Effector memory CD8-positive, alpha-beta T cell (primary cell): ENCODE data around the gene PPFIA2.

ENCODE experiments used
- ATAC-seq: fragments of 150-1000 bp; cut with Tn5 transposase; replicated peaks from 2 replicates; pipeline ENCODE4 v1.10.0; 2021; ENCODE audit warnings: mild to moderate bottlenecking, moderate library complexity
- DNase-seq, 3 experiments: peaks; one replicate each; pipeline ENCODE4 v3.0.0; 2021
- H3K27ac Mint-ChIP-seq, 2 donors: one replicate each; pipeline ENCODE4 v1.8.0; 2022; ENCODE audit warnings: mild to moderate bottlenecking in 2 of 2, mixed read lengths in 2 of 2, moderate library complexity in 2 of 2
- H3K27me3 Mint-ChIP-seq, 2 donors: one replicate each; pipeline ENCODE4 v1.8.0; 2022; ENCODE audit warnings: mixed read lengths in 2 of 2
- H3K36me3 Mint-ChIP-seq: one replicate; pipeline ENCODE4 v1.8.0; 2022; ENCODE audit warnings: mild to moderate bottlenecking, moderate library complexity, mixed read lengths; ENCODE audit not compliant: insufficient read depth
- H3K4me1 Mint-ChIP-seq, 2 donors: one replicate each; pipeline ENCODE4 v1.8.0; 2022; ENCODE audit warnings: low read depth in 2 of 2, mixed read lengths in 2 of 2
- H3K4me3 Mint-ChIP-seq, 2 donors: one replicate each; pipeline ENCODE4 v1.8.0; 2022; ENCODE audit warnings: mild to moderate bottlenecking in 2 of 2, mixed read lengths in 2 of 2, moderate library complexity in 2 of 2
- H3K9me3 Mint-ChIP-seq, 2 donors: one replicate each; pipeline ENCODE4 v1.8.0; 2022; ENCODE audit warnings: mixed read lengths in 2 of 2

Gene PPFIA2

GRCh38 chr12:81439344-81439743 is 319.8 kb downstream of the PPFIA2 start:
- H3K9me3 Mint-ChIP-seq: peaks cover 0 to 4% of the 10 kb centered on the region in 2 donors
- no peaks in the 10 kb centered on the region for H3K27me3 Mint-ChIP-seq
- DNase-seq (no peak), ATAC-seq (no peak)
- no peaks in the 10 kb centered on the region for H3K36me3 Mint-ChIP-seq
- no peak overlapping the region for H3K4me3 Mint-ChIP-seq
- H3K4me1 Mint-ChIP-seq: no peaks in the 10 kb centered on the region
- no peak overlapping the region for H3K27ac Mint-ChIP-seq

DNA sequence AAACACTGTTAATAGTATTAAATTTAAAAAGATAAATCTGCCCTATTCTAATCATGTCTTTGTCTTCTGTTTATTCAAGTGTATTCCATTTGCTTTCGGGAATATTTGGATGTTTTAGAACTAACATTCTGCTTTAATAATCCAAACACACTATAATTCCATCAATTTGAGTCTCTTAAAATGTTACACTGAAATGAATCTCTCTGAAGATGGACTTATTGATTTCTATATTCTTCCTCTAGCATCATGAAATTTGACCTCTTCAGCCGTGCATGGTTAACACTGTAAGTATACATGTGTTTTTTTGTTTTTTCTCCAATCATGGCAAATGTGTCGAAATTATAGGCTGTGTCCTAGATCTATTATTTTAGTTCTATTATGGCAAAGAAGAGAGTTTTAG is 342.1 kb downstream of the PPFIA2 start:
- Mint-ChIP-seq H3K36me3 (no peaks in the 10 kb centered on the region), H3K4me3 (no peak overlapping the region), H3K9me3 (peaks cover 3 to 12% of the 10 kb centered on the region in 2 donors), H3K27me3 (no peaks in the 10 kb centered on the region), H3K27ac (no peak overlapping the region), H3K4me1 (no peaks in the 10 kb centered on the region)
- DNase-seq: no peak
- no peak for ATAC-seq

- Mint-ChIP-seq H3K27me3 (no peaks in the 10 kb centered on the region), H3K36me3 (no peaks in the 10 kb centered on the region), H3K4me3 (no peak overlapping the region), H3K27ac (no peak overlapping the region), H3K4me1 (no peaks in the 10 kb centered on the region), H3K9me3 (peaks cover 3 to 12% of the 10 kb centered on the region in 2 donors)
- ATAC-seq (no peak), DNase-seq (no peak)
Measured at GRCh38 chr12:81416571-81416970, 342.6 kb downstream of the PPFIA2 start.

DNA sequence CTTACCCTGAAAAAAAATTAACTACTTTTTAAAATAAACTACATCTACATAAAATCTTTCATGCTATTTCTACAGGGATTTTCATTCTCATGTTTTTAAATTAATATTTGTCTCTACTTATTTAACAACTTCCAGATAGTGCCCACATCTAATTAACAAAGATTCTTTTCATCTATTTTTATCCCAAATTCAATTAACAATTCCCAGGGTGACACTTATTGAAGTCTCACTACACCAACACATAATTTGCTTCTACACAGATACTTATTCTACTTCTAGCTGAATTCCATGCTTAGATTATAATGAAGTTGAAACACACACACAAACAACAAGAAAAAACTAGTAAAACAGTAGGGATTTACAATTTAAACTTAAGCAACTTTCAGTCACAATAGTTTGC is 344.7 kb downstream of the PPFIA2 start:
- Mint-ChIP-seq H3K27ac (no peak overlapping the region), H3K36me3 (no peaks in the 10 kb centered on the region), H3K27me3 (no peaks in the 10 kb centered on the region), H3K9me3 (no peaks in the 10 kb centered on the region), H3K4me1 (no peaks in the 10 kb centered on the region), H3K4me3 (no peak overlapping the region)
- DNase-seq (no peak), ATAC-seq (no peak)

DNA sequence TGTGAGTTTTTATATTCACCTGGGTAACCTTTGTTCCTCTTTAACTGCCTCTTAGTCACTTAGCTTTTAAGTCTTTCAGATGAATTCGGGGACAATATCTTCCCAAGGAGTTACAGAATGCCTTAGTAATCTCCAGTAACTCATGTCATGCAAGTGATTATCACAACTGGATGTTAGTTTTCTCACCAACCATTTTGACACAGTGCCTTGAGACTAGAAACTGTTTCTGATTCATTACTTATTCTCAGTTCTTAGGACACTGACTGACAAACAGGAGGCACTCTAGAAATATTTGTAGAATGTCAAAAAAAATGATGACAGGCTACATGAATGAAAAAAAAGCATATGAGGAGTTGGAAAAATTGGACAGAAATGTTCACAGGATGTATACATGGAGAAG is 346.2 kb downstream of the PPFIA2 start:
- Mint-ChIP-seq H3K4me1 (no peaks in the 10 kb centered on the region), H3K27ac (no peak overlapping the region), H3K9me3 (no peaks in the 10 kb centered on the region), H3K36me3 (no peaks in the 10 kb centered on the region), H3K27me3 (no peaks in the 10 kb centered on the region), H3K4me3 (no peak overlapping the region)
- no peak for DNase-seq
- ATAC-seq: no peak

DNA sequence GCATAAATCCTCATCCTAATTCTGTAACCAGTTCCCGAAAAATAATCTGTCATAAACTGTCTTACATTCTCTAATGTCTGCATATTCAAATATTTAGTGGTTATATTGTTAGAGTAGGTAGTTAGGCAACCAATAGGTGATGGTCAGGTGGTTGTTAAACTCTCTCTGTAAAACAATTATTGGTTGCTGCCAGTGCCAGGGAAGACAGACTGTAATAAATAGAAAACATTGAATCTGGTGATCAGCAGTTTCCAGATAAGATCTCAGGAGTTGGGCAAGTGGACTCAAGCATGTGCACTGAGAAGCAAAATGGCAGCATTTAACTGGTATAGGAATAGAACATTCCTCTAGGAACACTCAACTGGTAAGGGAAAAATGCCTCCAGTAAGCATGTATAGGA is 355.8 kb downstream of the PPFIA2 start:
- DNase-seq: no peak
- Mint-ChIP-seq H3K9me3 (peaks cover 6 to 10% of the 10 kb centered on the region in 2 donors), H3K27me3 (no peaks in the 10 kb centered on the region), H3K36me3 (no peaks in the 10 kb centered on the region), H3K4me1 (no peaks in the 10 kb centered on the region), H3K4me3 (no peak overlapping the region), H3K27ac (no peak overlapping the region)
- no peak for ATAC-seq

DNA sequence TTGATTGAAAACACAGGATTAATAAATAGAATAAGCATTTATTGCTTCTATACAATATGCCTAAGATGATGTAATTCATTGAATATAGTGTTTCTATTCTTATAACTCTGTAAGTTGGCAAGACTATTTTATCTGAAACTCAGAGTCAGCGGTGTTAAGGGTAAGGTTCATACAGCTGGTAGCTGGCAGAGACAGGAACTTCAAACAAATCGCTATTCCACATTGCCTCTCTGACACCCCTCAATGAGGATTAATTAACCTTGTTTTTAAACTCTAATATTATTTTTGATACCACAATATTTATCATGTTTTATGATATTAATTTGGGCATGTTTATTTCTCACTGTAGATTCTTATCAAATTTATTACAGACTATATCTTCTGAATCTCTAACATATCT is 357.9 kb downstream of the PPFIA2 start:
- H3K36me3 Mint-ChIP-seq: no peaks in the 10 kb centered on the region
- no peak for DNase-seq
- no peak overlapping the region for H3K4me3 Mint-ChIP-seq
- no peak overlapping the region for H3K27ac Mint-ChIP-seq
- H3K4me1 Mint-ChIP-seq: no peaks in the 10 kb centered on the region
- H3K9me3 Mint-ChIP-seq: peaks cover 4 to 16% of the 10 kb centered on the region in 2 donors
- H3K27me3 Mint-ChIP-seq: no peaks in the 10 kb centered on the region
- no peak for ATAC-seq

- no peaks in the 10 kb centered on the region for H3K27me3 Mint-ChIP-seq
- no peak for DNase-seq
- H3K4me3 Mint-ChIP-seq: no peak overlapping the region
- no peaks in the 10 kb centered on the region for H3K4me1 Mint-ChIP-seq
- no peak overlapping the region for H3K27ac Mint-ChIP-seq
- H3K9me3 Mint-ChIP-seq: peaks cover 4 to 20% of the 10 kb centered on the region in 2 donors
- no peak for ATAC-seq
- H3K36me3 Mint-ChIP-seq: no peaks in the 10 kb centered on the region
Measured at GRCh38 chr12:81400024-81400423, 359.1 kb downstream of the PPFIA2 start.

DNA sequence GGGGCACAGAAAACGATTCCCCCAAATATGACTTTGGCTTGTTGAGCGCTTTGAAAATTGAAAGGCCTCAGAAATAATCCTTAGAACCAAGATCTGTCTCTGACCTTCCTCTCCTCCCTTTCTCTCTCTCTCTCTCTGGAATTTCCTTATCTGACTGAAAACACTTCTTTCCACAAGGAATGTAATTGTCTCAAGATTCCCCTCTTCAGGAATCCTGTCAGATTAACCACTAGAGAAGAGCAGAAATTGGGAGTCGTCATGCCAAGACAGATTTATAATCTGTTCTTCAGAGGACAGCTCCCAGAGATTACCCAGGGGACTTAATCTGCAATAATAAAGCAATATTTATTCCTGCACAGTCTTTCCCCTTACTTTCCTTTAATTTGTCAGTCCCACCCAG is 363.7 kb downstream of the PPFIA2 start:
- Mint-ChIP-seq H3K9me3 (peaks cover 6 to 24% of the 10 kb centered on the region in 2 donors), H3K36me3 (no peaks in the 10 kb centered on the region), H3K4me1 (no peaks in the 10 kb centered on the region), H3K27ac (no peak overlapping the region), H3K27me3 (no peaks in the 10 kb centered on the region), H3K4me3 (no peak overlapping the region)
- DNase-seq (no peak), ATAC-seq (no peak)

DNA sequence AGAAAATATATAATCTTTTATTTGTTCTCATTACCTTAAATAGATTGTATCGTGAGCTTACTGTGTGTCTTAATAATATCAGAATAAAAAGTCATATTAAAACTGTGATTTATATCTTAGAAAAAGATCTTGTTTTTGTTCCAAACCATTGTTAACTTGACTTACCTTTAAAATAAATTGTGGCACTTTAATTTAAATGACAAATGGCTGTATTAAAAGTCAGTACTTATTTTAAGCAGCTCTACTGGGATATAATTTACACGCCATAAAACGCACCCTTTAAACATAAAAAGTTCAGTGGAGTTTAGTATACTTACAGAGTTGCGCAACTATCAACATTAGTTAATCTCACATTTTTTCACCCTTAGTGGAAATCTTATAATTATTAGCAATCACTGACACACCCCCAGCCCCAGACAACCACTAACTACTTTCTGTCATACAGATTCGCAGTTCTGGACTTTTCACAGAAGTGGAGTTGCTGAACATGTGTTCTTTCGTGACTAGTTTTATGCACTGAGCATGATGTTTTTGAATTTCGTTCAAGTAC is 369.5 kb downstream of the PPFIA2 start:
- DNase-seq (no peak), ATAC-seq (no peak)
- no peaks in the 10 kb centered on the region for H3K36me3 Mint-ChIP-seq
- no peak overlapping the region for H3K4me3 Mint-ChIP-seq
- no peak overlapping the region for H3K27ac Mint-ChIP-seq
- H3K9me3 Mint-ChIP-seq: peaks cover 6 to 21% of the 10 kb centered on the region in 2 donors
- no peaks in the 10 kb centered on the region for H3K27me3 Mint-ChIP-seq
- H3K4me1 Mint-ChIP-seq: no peaks in the 10 kb centered on the region

- Mint-ChIP-seq H3K9me3 (peaks cover 5 to 12% of the 10 kb centered on the region in 2 donors), H3K4me1 (no peaks in the 10 kb centered on the region), H3K4me3 (no peak overlapping the region), H3K27ac (no peak overlapping the region), H3K27me3 (no peaks in the 10 kb centered on the region), H3K36me3 (no peaks in the 10 kb centered on the region)
- no peak for DNase-seq
- ATAC-seq: no peak
Measured at GRCh38 chr12:81386101-81386500, 373.0 kb downstream of the PPFIA2 start.

- DNase-seq (no peak), ATAC-seq (no peak)
- peaks cover under 1 to 6% of the 10 kb centered on the region in 2 donors for H3K9me3 Mint-ChIP-seq
- H3K4me3 Mint-ChIP-seq: no peak overlapping the region
- no peaks in the 10 kb centered on the region for H3K27me3 Mint-ChIP-seq
- H3K4me1 Mint-ChIP-seq: no peaks in the 10 kb centered on the region
- no peaks in the 10 kb centered on the region for H3K36me3 Mint-ChIP-seq
- H3K27ac Mint-ChIP-seq: no peak overlapping the region
Measured at GRCh38 chr12:81381951-81382350, 377.2 kb downstream of the PPFIA2 start.

DNA sequence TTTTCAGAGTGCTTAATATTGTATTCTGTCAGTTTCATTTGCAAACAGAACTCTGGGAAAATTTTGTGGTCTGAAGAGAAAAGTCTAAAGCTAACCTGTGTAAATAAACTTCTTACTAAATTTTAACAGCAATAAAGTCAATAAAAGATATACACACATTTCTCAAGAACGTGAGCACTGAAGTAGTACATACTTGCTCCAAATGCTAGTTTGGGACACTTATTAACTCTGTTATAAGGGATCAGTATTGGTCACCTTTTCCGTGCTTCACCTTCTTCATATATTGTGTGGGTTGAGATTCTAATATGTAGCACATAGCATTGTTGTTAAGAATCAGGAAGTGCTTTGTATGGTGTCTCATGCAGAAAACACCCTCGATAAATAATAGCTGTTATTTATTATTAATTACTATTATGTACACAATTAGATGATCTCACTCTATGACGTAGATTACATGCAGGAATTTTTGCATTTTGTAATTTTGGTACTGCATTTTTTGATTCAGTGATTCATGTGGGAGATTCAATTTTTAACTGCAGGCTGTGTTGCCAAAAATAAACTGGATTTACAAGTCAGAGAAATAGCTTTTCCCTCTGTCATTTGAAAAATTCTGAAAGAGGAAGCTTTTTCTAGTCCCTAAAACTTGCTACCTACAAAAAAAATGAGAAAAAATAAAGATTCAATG is 380.4 kb downstream of the PPFIA2 start:
- ATAC-seq (no peak), DNase-seq (no peak)
- Mint-ChIP-seq H3K36me3 (no peaks in the 10 kb centered on the region), H3K27ac (no peak overlapping the region), H3K27me3 (no peaks in the 10 kb centered on the region), H3K9me3 (peaks cover 0 to 5% of the 10 kb centered on the region in 2 donors), H3K4me1 (no peaks in the 10 kb centered on the region), H3K4me3 (no peak overlapping the region)

DNA sequence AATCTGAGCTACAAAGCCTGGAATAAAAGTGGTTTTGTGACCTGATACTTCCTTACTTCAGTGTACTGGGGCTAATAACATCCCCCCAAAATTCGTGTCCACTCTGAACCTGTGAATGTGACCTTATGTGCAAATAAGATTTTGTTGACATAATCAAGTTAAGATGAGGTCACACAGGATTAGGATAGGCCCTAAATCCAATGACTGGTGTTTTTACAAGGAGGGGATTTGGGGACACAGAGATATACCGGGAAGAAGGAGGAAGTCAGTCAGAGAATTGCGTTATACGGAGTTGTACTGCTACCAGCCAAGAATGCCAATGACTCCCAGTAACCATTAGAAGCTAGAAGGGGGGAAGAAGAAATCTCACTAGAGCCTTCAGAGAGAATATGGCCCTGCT is 381.4 kb downstream of the PPFIA2 start:
- H3K4me1 Mint-ChIP-seq: no peaks in the 10 kb centered on the region

More for the DNA sequence above, 381.4 kb downstream of the PPFIA2 start:
- no peak for ATAC-seq
- Mint-ChIP-seq H3K9me3 (peaks cover 0 to 5% of the 10 kb centered on the region in 2 donors), H3K27ac (no peak overlapping the region), H3K27me3 (no peaks in the 10 kb centered on the region), H3K36me3 (no peaks in the 10 kb centered on the region), H3K4me3 (no peak overlapping the region)
- DNase-seq: no peak
